ENCODE measurements around the gene PCIF1. TPM values are rescaled to one million over a fixed set of nuclear protein-coding genes. Genes with fewer than 3 reads are reported as not detected.
A peak's percentile ranks its signal among the peaks of the same experiment; 100 is the strongest.

The PCIF1 gene
- total and polyA plus RNA-seq, 4 donors: 9.2 to 12.4 (median 11.5) TPM

GRCh38 chr20:45945678-45946148 lies 11.2 kb downstream of the PCIF1 start:
- Histone ChIP-seq H3K9me3 (ENCODE audit: control insufficient read depth in 4 of 4, low read length in 3 of 4) (no peaks in the 10 kb centered on the region), H3K4me3 (ENCODE audit: low read depth in 1 of 3, low read length in 3 of 3) (no peak overlapping the region), H3K9ac (ENCODE audit: low read depth in 1 of 2, low read length in 2 of 2) (no peak overlapping the region), H3K36me3 (ENCODE audit: control insufficient read depth in 4 of 4, insufficient read depth in 3 of 4, low read depth in 1 of 4, low read length in 3 of 4) (peaks cover 16 to 76% (median 42%) of the 10 kb centered on the region in 4 donors), H3K27ac (ENCODE audit: low read depth in 1 of 2, low read length in 2 of 2) (peak overlapping the region; percentile 52 to 92), H3K4me1 (ENCODE audit: control insufficient read depth in 4 of 4, insufficient read depth in 4 of 4, low read length in 3 of 4) (peaks cover 5 to 16% (median 12%) of the 10 kb centered on the region in 4 donors), H3K27me3 (ENCODE audit: control insufficient read depth in 4 of 4, insufficient read depth in 4 of 4, low read length in 3 of 4) (no peaks in the 10 kb centered on the region)
- no peak for DNase-seq (ENCODE audit: low spot score)
- WGBS: 88% methylated on average over 13 of the region's 13 CpGs
- no peak for TF ChIP-seq FOXA2 (IDR thresholded peaks at IDR 0.05)
- TF ChIP-seq YY1 (IDR thresholded peaks at IDR 0.05): no peak
- TF ChIP-seq RAD21 (IDR thresholded peaks at IDR 0.05): no peak
- TF ChIP-seq GABPA (IDR thresholded peaks at IDR 0.05 in 1 of 2, conservative IDR thresholded peaks at IDR 0.05 in 1 of 2): no peak
- TF ChIP-seq, protein P1, sequence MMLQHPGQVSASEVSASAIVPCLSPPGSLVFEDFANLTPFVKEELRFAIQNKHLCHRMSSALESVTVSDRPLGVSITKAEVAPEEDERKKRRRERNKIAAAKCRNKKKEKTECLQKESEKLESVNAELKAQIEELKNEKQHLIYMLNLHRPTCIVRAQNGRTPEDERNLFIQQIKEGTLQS (IDR thresholded peaks at IDR 0.05): no peak
- TF ChIP-seq HNF4G (IDR thresholded peaks at IDR 0.05): no peak
- TF ChIP-seq FOXA1 (IDR thresholded peaks at IDR 0.05): no peak

DNA sequence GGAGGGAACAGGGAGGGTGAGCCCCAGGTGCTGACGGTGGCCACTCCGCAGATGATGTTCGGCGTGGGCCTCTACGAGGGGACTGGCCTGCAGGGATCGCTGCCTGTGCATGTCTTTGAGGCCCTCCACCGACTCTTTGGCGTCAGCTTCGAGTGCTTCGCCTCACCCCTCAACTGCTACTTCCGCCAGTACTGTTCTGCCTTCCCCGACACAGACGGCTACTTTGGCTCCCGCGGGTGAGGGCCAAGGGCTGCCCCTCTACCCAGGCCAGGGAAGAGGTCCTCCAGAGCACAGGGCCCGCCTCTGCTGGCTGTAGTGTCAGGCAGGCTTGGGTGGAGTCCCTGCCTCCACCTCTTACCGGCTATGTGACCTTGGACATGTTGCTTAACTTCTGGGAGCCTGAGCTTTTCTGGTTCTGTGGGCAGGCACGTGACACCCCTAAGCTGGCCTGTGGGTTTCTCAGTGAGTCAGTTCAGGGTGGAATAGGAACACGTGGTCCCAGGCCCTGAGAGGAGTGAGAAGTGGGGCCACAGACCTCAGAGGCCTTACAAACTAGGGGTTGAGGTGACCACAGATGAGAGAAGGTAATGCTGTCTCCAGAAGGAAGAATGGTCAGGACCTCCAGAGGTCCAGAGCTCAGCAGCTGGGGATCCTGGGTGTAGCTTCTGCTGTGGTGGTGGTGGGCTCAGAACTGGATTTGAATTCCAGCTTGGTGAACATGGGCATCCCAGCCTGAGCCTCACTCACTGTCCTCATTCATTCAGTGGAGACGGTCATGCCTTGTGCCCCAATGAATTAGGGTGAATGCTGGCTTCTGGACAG lies 11.9 kb downstream of the PCIF1 start:
- no peak for DNase-seq (ENCODE audit: low spot score)
- 64% methylated on average over 20 of the region's 20 CpGs for WGBS
- Histone ChIP-seq H3K9ac (ENCODE audit: low read depth in 1 of 2, low read length in 2 of 2) (peak overlapping the region in 1 of 2 donors; percentile 57), H3K4me1 (ENCODE audit: control insufficient read depth in 4 of 4, insufficient read depth in 4 of 4, low read length in 3 of 4) (peaks cover 5 to 16% (median 12%) of the 10 kb centered on the region in 4 donors), H3K4me3 (ENCODE audit: low read depth in 1 of 3, low read length in 3 of 3) (no peak overlapping the region), H3K27me3 (ENCODE audit: control insufficient read depth in 4 of 4, insufficient read depth in 4 of 4, low read length in 3 of 4) (no peaks in the 10 kb centered on the region), H3K27ac (ENCODE audit: low read depth in 1 of 2, low read length in 2 of 2) (peak overlapping the region; percentile 87 to 92), H3K36me3 (ENCODE audit: control insufficient read depth in 4 of 4, insufficient read depth in 3 of 4, low read depth in 1 of 4, low read length in 3 of 4) (peaks cover 12 to 74% (median 38%) of the 10 kb centered on the region in 4 donors), H3K9me3 (ENCODE audit: control insufficient read depth in 4 of 4, low read length in 3 of 4) (no peaks in the 10 kb centered on the region)
- TF ChIP-seq HNF4A (conservative IDR thresholded peaks at IDR 0.05) (peak; percentile 68 to 83), SP1 (IDR thresholded peaks at IDR 0.05) (peak; percentile 77), MAX (IDR thresholded peaks at IDR 0.05) (peak; percentile 95), FOXA2 (IDR thresholded peaks at IDR 0.05) (no peak), YY1 (IDR thresholded peaks at IDR 0.05) (peak; percentile 76), ZBTB33 (IDR thresholded peaks at IDR 0.05) (no peak), GABPA (IDR thresholded peaks at IDR 0.05 in 1 of 2, conservative IDR thresholded peaks at IDR 0.05 in 1 of 2) (peak in 1 of 2 donors; percentile 61), NR2F2 (IDR thresholded peaks at IDR 0.05) (no peak), TAF1 (conservative IDR thresholded peaks at IDR 0.05) (no peak), RXRA (IDR thresholded peaks at IDR 0.05) (peak; percentile 76 to 90), HNF4G (IDR thresholded peaks at IDR 0.05) (no peak), FOXA1 (IDR thresholded peaks at IDR 0.05) (peak; percentile 63), REST (IDR thresholded peaks at IDR 0.05) (peak; percentile 56), JUND (IDR thresholded peaks at IDR 0.05) (peak; percentile 59 to 74), RAD21 (IDR thresholded peaks at IDR 0.05) (peak in 1 of 2 donors; percentile 57), EGR1 (IDR thresholded peaks at IDR 0.05; ENCODE audit: low read depth in 2 of 2) (peak in 1 of 2 donors; percentile 67)
- TF ChIP-seq, protein P2, sequence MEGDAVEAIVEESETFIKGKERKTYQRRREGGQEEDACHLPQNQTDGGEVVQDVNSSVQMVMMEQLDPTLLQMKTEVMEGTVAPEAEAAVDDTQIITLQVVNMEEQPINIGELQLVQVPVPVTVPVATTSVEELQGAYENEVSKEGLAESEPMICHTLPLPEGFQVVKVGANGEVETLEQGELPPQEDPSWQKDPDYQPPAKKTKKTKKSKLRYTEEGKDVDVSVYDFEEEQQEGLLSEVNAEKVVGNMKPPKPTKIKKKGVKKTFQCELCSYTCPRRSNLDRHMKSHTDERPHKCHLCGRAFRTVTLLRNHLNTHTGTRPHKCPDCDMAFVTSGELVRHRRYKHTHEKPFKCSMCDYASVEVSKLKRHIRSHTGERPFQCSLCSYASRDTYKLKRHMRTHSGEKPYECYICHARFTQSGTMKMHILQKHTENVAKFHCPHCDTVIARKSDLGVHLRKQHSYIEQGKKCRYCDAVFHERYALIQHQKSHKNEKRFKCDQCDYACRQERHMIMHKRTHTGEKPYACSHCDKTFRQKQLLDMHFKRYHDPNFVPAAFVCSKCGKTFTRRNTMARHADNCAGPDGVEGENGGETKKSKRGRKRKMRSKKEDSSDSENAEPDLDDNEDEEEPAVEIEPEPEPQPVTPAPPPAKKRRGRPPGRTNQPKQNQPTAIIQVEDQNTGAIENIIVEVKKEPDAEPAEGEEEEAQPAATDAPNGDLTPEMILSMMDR (IDR thresholded peaks at IDR 0.05; ENCODE audit: low read depth, low read length, missing input control): no peak
- TF ChIP-seq, protein P1 (IDR thresholded peaks at IDR 0.05): no peak
